IPS-NIHi11 (cell line): ENCODE results near the gene FUT6.
"Not testable (repeated sequence)": the region's sequence is repeated elsewhere in the genome, so short reads cannot be mapped to it uniquely, and the experiment has no call there.

Experiments used
- DNase-seq: peaks from one replicate; pipeline ENCODE4 v3.0.0; 2012; ENCODE audit warnings: mixed read lengths, low spot score

Gene FUT6

GRCh38 chr19:5839065-5840017, at the start of gene FUT6:
Gene FUT6, minus strand, starts transcription at chr19:5839702. Its CDS starts 7,135 bp downstream, at chr19:5832567.
- DNase-seq: no peak

GRCh38 chr19:5884065-5884811, 44.7 kb upstream of the FUT6 start:
- DNase-seq: not testable (repeated sequence)

GRCh38 chr19:5883157-5883873, 43.8 kb upstream of the FUT6 start:
- not testable (repeated sequence) for DNase-seq

GRCh38 chr19:5882421-5882968, 43.0 kb upstream of the FUT6 start:
- DNase-seq: no peak

GRCh38 chr19:5881543-5882299, 42.2 kb upstream of the FUT6 start:
- peak; percentile 13 for DNase-seq

- peak; percentile 64 for DNase-seq
These were observed 41.1 kb upstream of the FUT6 start for GRCh38 chr19:5880604-5881078.

GRCh38 chr19:5880196-5880595, 40.7 kb upstream of the FUT6 start:
- no peak for DNase-seq

GRCh38 chr19:5877882-5878281, 38.4 kb upstream of the FUT6 start:
- peak; percentile 6 for DNase-seq

- DNase-seq: no peak
These were observed 37.9 kb upstream of the FUT6 start for GRCh38 chr19:5877427-5877826.

GRCh38 chr19:5874496-5874895, 35.0 kb upstream of the FUT6 start:
- DNase-seq: not testable (repeated sequence)

- DNase-seq: peak; percentile 5
These were observed 34.2 kb upstream of the FUT6 start for GRCh38 chr19:5873617-5874199.

- no peak for DNase-seq
These were observed 31.5 kb upstream of the FUT6 start for GRCh38 chr19:5870986-5871394.

- no peak for DNase-seq
These were observed 28.0 kb upstream of the FUT6 start for GRCh38 chr19:5867201-5868136.

- DNase-seq: no peak
These were observed 26.3 kb upstream of the FUT6 start for GRCh38 chr19:5865772-5866171.

GRCh38 chr19:5864725-5865486, 25.4 kb upstream of the FUT6 start:
- DNase-seq: peak; percentile 29

GRCh38 chr19:5864013-5864720, 24.7 kb upstream of the FUT6 start:
- DNase-seq: no peak

GRCh38 chr19:5863030-5863665, 23.6 kb upstream of the FUT6 start:
- peak; percentile 10 for DNase-seq
